HG03196 (cell line): ENCODE measurements around the gene NOP56.

Experiments
- ATAC-seq: cut with Tn5 transposase; IDR thresholded peaks from one replicate; pipeline ENCODE4 v1.9.1; 2021; ENCODE audit not compliant: unreplicated experiment

NOP56 gene

GRCh38 chr20:2640260-2640659 lies 12.2 kb upstream of the NOP56 start:
- ATAC-seq: no peak

DNA sequence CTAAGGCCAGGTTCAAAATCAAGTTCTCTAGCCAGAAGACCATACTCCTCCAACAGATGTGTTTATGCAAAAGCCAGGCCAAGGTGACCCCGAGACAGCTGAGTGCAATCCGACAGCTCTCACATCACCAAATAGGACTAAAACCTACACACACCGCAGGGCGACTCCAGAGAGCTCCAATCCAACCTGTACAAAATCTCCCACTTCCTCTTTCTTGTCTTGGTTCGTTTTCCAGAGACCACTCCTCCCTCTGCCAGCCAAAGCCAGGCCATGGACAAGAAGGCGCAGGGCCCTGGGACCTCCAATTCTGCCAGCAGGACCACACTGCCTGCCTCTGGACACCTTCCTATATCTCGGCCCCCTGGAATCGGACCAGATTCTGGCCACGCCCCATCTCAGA lies 11.5 kb upstream of the NOP56 start:
- no peak for ATAC-seq

- no peak for ATAC-seq
Measured at GRCh38 chr20:2643708-2644107, 8.7 kb upstream of the NOP56 start.

- ATAC-seq: peak; percentile 48
Measured at GRCh38 chr20:2652724-2653555, 508 bp downstream of the NOP56 start.

DNA sequence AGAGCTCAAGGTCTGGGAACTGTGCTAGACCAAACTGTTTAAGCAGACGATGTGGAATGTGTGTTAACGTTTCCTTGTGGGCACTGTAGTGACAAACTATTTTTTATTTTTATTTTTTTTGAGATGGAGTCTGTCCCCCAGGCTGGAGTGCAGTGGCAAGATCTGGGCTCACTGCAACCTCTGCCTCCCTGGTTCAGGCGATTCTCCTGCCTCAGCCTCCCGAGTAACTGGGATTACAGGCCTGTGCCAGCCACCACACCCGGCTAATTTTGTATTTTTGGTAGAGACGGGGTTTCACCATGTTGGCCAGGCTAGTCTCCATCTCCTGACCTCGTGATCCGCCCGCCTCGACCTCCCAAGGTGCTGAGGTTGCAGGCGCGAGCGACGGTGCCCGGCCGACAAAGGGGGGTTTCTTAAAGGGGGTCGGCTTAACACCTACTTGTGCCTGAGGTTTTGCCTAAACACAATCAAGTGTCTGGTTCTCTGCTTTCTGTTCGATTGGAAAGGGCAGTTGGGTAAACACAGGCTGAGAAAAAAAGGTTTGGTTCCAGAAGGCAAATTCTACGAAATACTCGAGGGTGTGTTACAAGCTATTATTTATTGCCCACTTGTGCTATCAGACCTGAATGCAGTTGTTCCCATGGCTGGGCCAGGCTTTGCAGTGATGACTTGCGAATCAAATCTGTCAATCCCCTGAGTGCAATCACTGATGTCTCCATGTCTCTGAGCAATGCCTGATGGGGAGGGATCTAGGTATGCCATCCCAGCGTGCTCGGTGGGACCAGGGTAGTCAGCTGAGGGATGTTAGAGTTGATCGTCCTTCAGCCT lies 1.3 kb downstream of the NOP56 start:
- no peak for ATAC-seq

- no peak for ATAC-seq
Measured at GRCh38 chr20:2654384-2654822, 2.0 kb downstream of the NOP56 start.

GRCh38 chr20:2654831-2655230 lies 2.4 kb downstream of the NOP56 start:
- no peak for ATAC-seq

- ATAC-seq: no peak
Measured at GRCh38 chr20:2655331-2656116, 3.1 kb downstream of the NOP56 start.

- no peak for ATAC-seq
Measured at GRCh38 chr20:2656471-2657117, 4.2 kb downstream of the NOP56 start.

- no peak for ATAC-seq
Measured at GRCh38 chr20:2657241-2657640, 4.8 kb downstream of the NOP56 start.

GRCh38 chr20:2657674-2658073 lies 5.2 kb downstream of the NOP56 start:
- ATAC-seq: no peak

DNA sequence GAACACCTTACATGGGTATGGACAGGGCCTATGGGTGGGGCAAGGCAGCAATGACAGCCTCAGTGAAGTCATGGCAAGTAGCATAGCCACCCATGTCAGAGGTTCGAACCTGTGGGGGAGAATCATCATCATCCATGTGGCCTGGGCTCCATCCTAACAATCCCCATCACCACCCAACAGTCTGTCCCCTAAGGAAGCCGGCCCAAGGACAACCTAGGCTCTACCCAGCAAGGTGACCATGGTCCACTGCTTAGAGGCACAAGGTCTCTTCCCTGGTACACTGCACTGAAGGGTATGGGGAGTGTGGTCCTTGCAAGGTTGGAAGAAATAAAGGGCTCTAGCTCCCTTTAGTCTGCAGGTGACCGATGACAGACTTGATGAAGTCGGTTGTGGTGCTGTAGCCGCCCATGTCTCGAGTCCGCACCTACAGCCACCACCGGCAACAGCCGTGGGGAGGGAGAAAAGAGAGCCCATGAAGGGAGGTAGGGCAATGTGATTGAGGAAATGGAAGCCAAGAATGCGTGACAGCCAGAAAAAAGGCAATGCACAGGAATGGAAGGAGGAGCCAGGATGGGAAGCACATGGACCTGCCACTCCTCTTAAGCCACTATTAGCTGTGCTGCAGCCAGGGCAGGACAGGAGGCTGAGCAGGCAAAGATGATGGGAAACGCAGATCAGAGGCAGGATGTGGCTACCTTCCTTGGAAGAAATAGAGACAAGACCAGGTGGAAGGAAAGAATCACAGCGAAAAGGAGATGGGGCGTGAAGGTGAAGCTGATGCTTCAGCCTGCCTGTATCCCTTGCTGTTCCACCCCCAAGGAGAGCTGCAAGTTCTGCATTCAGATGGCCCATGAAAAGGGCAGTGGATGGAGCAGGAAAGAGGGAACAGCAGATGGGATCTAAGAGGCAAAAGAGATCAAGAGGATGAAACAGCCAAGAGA lies 6.3 kb downstream of the NOP56 start:
- ATAC-seq: no peak

GRCh38 chr20:2659547-2659946 lies 7.1 kb downstream of the NOP56 start:
- ATAC-seq: no peak

GRCh38 chr20:2663364-2663886 lies 11.0 kb downstream of the NOP56 start:
- ATAC-seq: peak; percentile 5

DNA sequence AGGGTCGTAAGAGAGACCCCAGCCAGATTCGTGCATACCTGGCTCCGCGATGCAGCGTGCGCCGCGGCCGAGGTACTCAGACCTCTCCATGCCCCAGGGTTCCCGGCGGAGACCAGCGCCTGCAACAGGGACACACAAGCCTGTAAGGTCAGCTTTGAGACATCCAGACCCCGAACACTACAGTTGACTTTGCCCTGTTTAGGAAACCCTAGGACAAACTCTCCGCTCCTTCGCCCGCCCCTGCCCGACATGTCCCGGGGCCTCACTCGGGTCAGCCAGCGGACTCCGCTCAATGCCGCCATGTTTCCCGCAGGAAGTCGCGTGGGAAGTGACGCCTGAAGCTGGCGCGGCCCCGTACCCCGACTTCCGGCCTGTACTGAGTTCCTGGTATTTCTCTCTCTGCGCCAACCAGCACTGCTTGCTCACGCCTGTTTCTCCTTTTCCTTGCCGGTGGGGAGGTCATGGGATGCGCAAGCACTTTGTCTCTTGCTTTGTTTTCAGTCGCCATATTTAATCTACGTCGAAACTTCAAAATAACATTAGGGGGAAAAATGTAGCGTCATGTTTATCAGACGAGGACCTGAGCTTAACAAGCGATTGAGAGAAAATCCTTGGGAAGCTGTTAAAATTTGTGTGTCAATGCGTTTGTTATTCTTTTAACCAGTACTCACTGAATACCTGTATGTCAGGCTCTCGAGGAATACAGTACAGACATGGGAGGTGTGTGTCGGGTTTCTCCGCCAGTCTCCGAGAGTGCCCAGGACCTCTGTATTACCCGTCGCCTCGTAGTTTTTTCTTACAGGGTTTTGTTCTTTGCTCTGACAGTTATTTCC lies 11.7 kb downstream of the NOP56 start, which contains the start of gene IDH3B:
IDH3B (minus strand) TSS at position 330 of the 833 bp plus-strand sequence; CDS start at position 302, 28 bp downstream.
- peak; percentile 81 for ATAC-seq

DNA sequence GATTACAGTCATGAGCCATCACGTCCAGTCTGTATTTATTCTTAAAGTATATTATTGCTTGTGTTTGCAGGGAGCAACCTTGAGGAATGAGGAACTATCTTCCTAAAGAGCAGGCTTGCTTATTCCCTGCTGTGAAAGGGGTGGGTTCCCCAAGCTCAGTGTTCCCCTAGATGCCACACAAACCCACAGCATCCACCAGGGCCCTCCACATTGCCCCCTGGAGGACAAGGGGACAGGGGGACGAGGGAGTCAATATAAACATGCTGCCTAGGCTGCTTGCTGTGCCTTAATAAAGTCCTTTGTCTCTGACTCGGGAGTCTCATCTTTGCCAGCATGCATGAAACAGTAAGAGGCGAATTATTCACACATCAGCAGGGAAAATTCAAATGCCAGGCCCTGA lies 19.5 kb downstream of the NOP56 start:
- ATAC-seq: no peak

- no peak for ATAC-seq
Measured at GRCh38 chr20:2672446-2672845, 20.0 kb downstream of the NOP56 start.

DNA sequence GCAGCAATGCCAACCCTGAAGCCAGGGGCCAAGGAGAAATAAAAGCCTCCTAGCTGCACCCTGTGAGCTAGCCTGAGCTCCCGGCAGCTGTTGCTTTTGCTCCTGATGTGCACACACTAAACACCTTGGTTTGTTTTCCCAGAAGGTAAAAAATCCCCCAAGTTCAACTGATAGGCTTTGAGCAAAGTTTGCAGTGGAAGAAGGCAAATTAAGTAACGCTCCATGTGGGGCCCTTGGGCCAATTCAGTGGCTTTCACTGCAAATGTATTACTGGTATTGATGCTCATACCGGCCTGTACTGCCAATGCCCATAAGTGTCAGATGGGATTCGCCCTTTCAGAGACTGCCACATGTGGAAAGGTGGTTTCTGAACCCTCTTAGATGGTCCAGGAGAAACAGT lies 21.0 kb downstream of the NOP56 start:
- ATAC-seq: no peak
